KMS-11 (cell line): ENCODE data around the gene SIM1.

Experiments used
- H2AFZ ChIP-seq: fragments of 200-600 bp; sonication (generic); 2 replicates; pipeline ENCODE4 v1.6.1; 2016; ENCODE audit warnings: antibody characterized with exemption, mixed run types, low read depth
- H3K27ac ChIP-seq: fragments of 200-600 bp; sonication (generic); 2 replicates; pipeline ENCODE4 v1.6.1; 2016; ENCODE audit warnings: mild to moderate bottlenecking, mixed run types
- H3K27me3 ChIP-seq: fragments of 200-600 bp; sonication (generic); 2 replicates; pipeline ENCODE4 v1.6.1; 2017; ENCODE audit warnings: mild to moderate bottlenecking, low read depth, mixed run types, moderate library complexity; ENCODE audit not compliant: insufficient read depth
- H3K36me3 ChIP-seq: fragments of 200-600 bp; sonication (generic); 2 replicates; pipeline ENCODE4 v1.6.1; 2017; ENCODE audit warnings: mild to moderate bottlenecking, mixed run types; ENCODE audit not compliant: insufficient read depth
- H3K4me1 ChIP-seq: fragments of 200-600 bp; sonication (generic); 2 replicates; pipeline ENCODE4 v1.6.1; 2016; ENCODE audit warnings: mild to moderate bottlenecking, low read depth, mixed run types; ENCODE audit not compliant: poor library complexity, severe bottlenecking
- H3K4me2 ChIP-seq: fragments of 200-600 bp; sonication (generic); 2 replicates; pipeline ENCODE4 v1.7.0; 2016; ENCODE audit warnings: mild to moderate bottlenecking, mixed run types
- H3K4me3 ChIP-seq: fragments of 200-600 bp; sonication (generic); IDR thresholded peaks from 2 replicates; pipeline ENCODE4 v1.6.1; 2017; ENCODE audit warnings: low read depth, low read length, mixed read lengths; ENCODE audit not compliant: insufficient read depth
- H3K79me2 ChIP-seq: fragments of 200-600 bp; sonication (generic); 2 replicates; pipeline ENCODE4 v1.6.1; 2016; ENCODE audit warnings: low read depth, mixed run types; ENCODE audit not compliant: insufficient read depth
- H3K9ac ChIP-seq: fragments of 200-600 bp; sonication (generic); 2 replicates; pipeline ENCODE4 v1.6.1; 2016; ENCODE audit warnings: mild to moderate bottlenecking, mixed run types
- H4K20me1 ChIP-seq: fragments of 200-600 bp; sonication (generic); 2 replicates; pipeline ENCODE4 v1.6.1; 2016; ENCODE audit warnings: mild to moderate bottlenecking, mixed run types; ENCODE audit not compliant: insufficient read depth
- TF ChIP-seq, protein P1 (sequence below): fragments of 200-600 bp; sonication (generic); conservative IDR thresholded peaks from 2 replicates; pipeline ENCODE4 v1.6.1; 2017; ENCODE audit warnings: low read depth, mild to moderate bottlenecking, antibody characterized with exemption, low read length, moderate library complexity, mixed read lengths

Gene SIM1

GRCh38 chr6:100484474-100484873, 19.8 kb upstream of the SIM1 start:
- no peaks in the 10 kb centered on the region for H3K27me3 ChIP-seq
- H3K4me3 ChIP-seq: no peak overlapping the region
- no peaks in the 10 kb centered on the region for H3K79me2 ChIP-seq
- H3K9ac ChIP-seq: peak overlapping the region; percentile 40; the same call in 1 of the 2 replicates
- H3K36me3 ChIP-seq: no peaks in the 10 kb centered on the region
- peak overlapping the region; percentile 52; the same call in 1 of the 2 replicates for H2AFZ ChIP-seq
- H3K27ac ChIP-seq: peak overlapping the region; percentile 89
- TF ChIP-seq, protein P1, sequence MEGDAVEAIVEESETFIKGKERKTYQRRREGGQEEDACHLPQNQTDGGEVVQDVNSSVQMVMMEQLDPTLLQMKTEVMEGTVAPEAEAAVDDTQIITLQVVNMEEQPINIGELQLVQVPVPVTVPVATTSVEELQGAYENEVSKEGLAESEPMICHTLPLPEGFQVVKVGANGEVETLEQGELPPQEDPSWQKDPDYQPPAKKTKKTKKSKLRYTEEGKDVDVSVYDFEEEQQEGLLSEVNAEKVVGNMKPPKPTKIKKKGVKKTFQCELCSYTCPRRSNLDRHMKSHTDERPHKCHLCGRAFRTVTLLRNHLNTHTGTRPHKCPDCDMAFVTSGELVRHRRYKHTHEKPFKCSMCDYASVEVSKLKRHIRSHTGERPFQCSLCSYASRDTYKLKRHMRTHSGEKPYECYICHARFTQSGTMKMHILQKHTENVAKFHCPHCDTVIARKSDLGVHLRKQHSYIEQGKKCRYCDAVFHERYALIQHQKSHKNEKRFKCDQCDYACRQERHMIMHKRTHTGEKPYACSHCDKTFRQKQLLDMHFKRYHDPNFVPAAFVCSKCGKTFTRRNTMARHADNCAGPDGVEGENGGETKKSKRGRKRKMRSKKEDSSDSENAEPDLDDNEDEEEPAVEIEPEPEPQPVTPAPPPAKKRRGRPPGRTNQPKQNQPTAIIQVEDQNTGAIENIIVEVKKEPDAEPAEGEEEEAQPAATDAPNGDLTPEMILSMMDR: no peak
- H3K4me2 ChIP-seq: peak overlapping the region; percentile 75
- peaks cover 72% of the 10 kb centered on the region for H3K4me1 ChIP-seq
- no peaks in the 10 kb centered on the region for H4K20me1 ChIP-seq

DNA sequence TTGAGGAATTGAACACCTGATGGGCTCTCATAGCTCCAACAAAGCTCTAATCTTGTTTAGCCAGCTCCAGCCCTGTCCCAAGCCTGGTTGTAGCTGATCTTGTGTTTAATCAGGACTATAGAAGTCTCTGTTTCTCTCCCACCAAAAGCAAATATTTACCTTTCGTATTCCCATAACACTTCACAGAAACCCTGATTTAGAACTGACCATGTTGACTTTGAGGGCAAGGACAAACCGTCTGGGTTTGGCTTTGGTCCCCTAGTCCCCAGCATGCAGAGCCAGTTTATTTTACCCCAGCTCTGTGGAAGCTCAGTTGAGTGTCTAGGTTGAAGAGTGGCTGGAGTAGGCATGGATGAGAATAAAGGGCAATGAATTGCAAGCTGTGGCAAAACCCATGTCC, 18.0 kb upstream of the SIM1 start:
- Histone ChIP-seq H3K4me1 (peaks cover 69% of the 10 kb centered on the region), H3K27me3 (no peaks in the 10 kb centered on the region), H4K20me1 (no peaks in the 10 kb centered on the region), H3K4me2 (0 out of 2 replicates have a peak overlapping the region, but pooled peaks have one; percentile 16), H3K27ac (no peak overlapping the region; the same call in 1 of the 2 replicates), H3K4me3 (no peak overlapping the region), H3K9ac (no peak overlapping the region), H2AFZ (no peak overlapping the region), H3K79me2 (no peaks in the 10 kb centered on the region), H3K36me3 (no peaks in the 10 kb centered on the region)
- TF ChIP-seq, protein P1: no peak

GRCh38 chr6:100479179-100480035, 14.7 kb upstream of the SIM1 start:
- Histone ChIP-seq H3K9ac (no peak overlapping the region), H3K36me3 (no peaks in the 10 kb centered on the region)
- TF ChIP-seq, protein P1: peak; percentile 68

GRCh38 chr6:100475554-100476320, 11.0 kb upstream of the SIM1 start:
- Histone ChIP-seq H3K9ac (no peak overlapping the region), H3K4me2 (no peak overlapping the region; the same call in 1 of the 2 replicates), H4K20me1 (no peaks in the 10 kb centered on the region), H3K79me2 (no peaks in the 10 kb centered on the region), H2AFZ (no peak overlapping the region; the same call in 1 of the 2 replicates), H3K4me1 (peaks cover 67% of the 10 kb centered on the region), H3K27ac (no peak overlapping the region), H3K36me3 (no peaks in the 10 kb centered on the region), H3K4me3 (no peak overlapping the region), H3K27me3 (no peaks in the 10 kb centered on the region)
- TF ChIP-seq, protein P1: no peak

More at GRCh38 chr6:100479179-100480035, 14.7 kb upstream of the SIM1 start:
- no peak overlapping the region for H3K4me3 ChIP-seq
- H4K20me1 ChIP-seq: no peaks in the 10 kb centered on the region
- H3K27ac ChIP-seq: peak overlapping the region; percentile 35; the same call in 1 of the 2 replicates
- peak overlapping the region; percentile 82 for H2AFZ ChIP-seq
- no peaks in the 10 kb centered on the region for H3K27me3 ChIP-seq
- peak overlapping the region; percentile 31; the same call in 1 of the 2 replicates for H3K4me2 ChIP-seq
- no peaks in the 10 kb centered on the region for H3K79me2 ChIP-seq
- peaks cover 57% of the 10 kb centered on the region for H3K4me1 ChIP-seq
